ELF-1 (cell line): ENCODE results near the gene CUL1.

ENCODE experiments used
- DNase-seq: peaks from one replicate; pipeline ENCODE4 v3.0.0-alpha.2; 2016; ENCODE audit warnings: low read depth, low spot score

Gene CUL1

GRCh38 chr7:148804343-148805235 lies 105.9 kb downstream of the CUL1 start:
- no peak for DNase-seq

GRCh38 chr7:148806187-148806586 lies 107.5 kb downstream of the CUL1 start:
- no peak for DNase-seq

GRCh38 chr7:148807436-148807835 lies 108.7 kb downstream of the CUL1 start:
- no peak for DNase-seq

- DNase-seq, result peak; percentile 47
Measured at GRCh38 chr7:148809856-148810255, 111.2 kb downstream of the CUL1 start.

DNA sequence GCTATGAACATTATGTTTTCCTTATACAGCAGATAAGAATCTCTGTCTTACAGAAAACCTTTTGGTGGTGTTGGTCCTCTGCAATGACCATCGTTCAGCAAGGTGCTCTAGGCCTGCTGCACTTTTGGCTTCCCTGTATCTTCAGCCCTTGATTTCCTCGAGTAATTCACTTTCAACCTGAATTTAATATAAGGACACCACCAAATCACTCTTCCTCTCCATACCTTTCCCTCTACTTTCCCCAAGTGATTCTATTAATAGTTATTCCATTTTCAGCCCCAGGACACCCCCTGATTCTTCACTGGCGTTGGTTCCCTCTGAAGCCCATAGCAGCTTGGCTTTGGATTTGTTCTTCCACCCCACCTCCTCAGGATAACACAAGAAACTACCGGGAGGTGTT lies 113.2 kb downstream of the CUL1 start:
- no peak for DNase-seq

GRCh38 chr7:148813890-148814289 lies 115.2 kb downstream of the CUL1 start:
- DNase-seq, result no peak

DNA sequence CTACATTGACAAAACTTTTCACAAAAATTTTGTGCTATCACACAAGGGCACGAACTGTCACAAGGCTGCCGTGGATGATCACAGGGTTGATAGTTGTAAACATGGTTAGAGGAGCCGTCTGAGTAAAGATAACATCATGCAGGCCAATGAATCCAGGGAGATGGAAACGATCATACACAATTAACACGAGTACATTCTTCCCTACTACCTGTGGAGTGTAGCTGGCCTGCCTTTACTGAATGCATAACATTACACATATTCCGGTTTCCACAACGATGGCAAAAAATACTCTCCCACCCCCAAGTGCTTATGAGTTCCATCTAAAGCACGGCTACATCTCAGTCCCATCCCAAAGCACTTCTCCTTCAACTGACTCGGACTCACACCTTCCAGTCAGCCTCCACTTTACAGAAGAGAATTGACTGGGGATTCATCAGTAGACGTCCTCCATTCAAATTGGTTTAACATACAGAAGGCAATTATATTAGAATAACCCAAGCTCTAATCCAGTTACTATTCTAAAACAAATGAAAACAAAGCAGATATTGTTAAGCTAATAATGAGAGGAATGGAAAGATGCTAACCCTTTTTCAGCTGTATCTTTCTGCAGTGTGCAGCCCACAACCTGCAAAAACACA lies 116.3 kb downstream of the CUL1 start:
- DNase-seq, result no peak

GRCh38 chr7:148815612-148816011 lies 116.9 kb downstream of the CUL1 start:
- DNase-seq, result no peak

GRCh38 chr7:148819697-148820360 lies 121.1 kb downstream of the CUL1 start:
- DNase-seq, result no peak

DNA sequence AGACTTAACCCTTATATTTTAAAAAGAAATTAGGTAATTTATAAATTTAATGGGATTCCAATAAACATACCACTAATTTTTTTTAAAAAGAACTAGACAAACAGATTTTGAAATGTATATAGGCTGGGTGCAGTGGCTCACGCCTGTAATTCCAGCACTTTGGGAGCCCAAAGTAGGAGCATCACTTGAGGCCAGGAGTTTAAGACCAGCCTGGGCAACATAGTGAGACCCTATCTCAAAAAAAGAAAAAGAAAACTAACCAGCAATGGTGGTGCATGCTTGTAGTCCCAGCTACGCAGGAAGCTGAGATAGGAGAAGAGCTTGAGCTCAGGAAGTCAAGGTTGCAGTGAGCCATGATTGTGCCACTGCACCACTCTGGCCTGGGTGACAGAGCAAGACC lies 122.7 kb downstream of the CUL1 start:
- DNase-seq, result no peak

- DNase-seq, result no peak
Measured at GRCh38 chr7:148824864-148825263, 126.2 kb downstream of the CUL1 start.

- no peak for DNase-seq
Measured at GRCh38 chr7:148825338-148825737, 126.6 kb downstream of the CUL1 start.

GRCh38 chr7:148828965-148829364 lies 130.3 kb downstream of the CUL1 start:
- DNase-seq, result no peak

GRCh38 chr7:148830897-148831692 lies 132.4 kb downstream of the CUL1 start:
- no peak for DNase-seq

DNA sequence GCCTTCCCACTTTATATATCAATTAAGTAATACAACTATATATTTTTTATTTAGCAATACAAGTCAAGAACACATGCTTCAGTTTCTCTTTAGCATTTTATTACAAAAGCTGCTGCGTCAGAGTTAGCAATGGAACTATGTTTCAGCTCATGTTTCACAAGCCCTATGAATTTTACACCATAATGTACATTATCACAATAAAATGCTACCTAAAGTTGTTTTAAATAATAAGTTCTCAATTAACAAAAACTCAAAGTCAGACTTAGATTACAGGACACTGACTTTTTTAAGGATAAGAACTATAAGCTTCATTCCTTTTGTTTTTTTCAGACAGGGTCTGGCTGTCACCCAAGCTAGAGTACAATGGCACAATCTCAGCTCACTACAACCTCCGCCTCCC lies 133.1 kb downstream of the CUL1 start:
- no peak for DNase-seq

DNA sequence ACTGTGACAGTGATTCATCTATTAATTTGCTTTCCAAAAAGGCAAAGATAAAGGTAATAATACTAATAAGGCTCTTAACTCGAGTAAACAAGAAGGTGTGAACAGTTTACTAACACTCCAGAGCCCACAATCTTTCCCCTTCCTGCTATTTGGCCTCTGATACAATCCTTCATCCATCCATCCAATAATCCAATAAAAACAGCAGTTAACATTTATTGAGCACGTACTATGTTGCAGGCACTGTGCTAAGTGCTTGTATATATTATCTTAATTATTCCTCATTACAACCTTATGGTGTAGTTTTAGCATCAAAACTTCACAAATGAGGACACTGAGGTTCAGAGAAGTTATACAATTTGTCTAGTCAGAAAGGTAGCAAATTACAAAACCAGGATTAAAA lies 135.9 kb downstream of the CUL1 start:
- DNase-seq, result no peak

DNA sequence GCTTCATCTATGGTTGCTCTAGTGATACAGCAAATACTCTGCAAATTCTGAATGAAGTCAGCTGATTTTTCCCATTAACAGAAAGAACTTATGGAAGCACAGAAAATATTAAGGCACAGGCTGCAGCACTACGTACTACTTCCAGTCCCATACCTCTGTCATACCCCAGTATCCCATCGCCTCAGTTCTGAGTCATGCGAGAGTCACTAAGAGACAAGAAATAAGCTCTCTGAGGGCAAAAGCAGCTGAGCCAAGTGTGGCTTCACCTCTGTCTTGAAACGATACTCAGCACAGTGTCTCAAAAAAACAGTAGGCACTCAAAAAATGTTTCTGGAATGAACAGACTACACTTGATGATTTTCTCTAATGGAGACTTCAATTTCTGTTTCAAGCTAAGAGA lies 137.2 kb downstream of the CUL1 start:
- no peak for DNase-seq

DNA sequence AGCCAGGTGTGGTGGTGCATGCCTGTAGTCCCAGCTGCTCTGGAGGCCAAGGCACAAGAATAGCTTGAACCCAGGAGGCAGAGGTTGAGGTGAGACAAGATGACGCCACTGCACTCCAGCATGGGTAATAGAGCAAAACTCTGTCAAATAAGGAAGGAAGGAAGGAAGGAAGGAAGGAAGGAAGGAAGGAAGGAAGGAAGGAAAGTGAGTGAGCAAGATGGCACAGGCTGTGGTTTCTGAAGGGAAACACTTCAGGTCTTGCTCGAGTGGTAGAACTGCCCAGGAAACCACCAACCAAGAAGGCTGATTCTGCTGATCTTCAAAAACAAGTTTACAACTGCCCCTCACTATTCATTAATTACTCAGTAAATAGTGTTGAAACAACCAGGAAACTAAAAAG lies 140.2 kb downstream of the CUL1 start:
- DNase-seq, result no peak

- no peak for DNase-seq
Measured at GRCh38 chr7:148847815-148848734, 149.4 kb downstream of the CUL1 start.

GRCh38 chr7:148849393-148850098 lies 150.8 kb downstream of the CUL1 start:
- no peak for DNase-seq
